ENCODE results near the gene NAALADL1. TPM values are rescaled to one million over a fixed set of nuclear protein-coding genes. Genes with fewer than 3 reads are reported as not detected.
A peak's percentile ranks its signal among the peaks of the same experiment; 100 is the strongest.

The NAALADL1 gene
- total RNA-seq, 1 experiment from 2014 or later = not detected

DNA sequence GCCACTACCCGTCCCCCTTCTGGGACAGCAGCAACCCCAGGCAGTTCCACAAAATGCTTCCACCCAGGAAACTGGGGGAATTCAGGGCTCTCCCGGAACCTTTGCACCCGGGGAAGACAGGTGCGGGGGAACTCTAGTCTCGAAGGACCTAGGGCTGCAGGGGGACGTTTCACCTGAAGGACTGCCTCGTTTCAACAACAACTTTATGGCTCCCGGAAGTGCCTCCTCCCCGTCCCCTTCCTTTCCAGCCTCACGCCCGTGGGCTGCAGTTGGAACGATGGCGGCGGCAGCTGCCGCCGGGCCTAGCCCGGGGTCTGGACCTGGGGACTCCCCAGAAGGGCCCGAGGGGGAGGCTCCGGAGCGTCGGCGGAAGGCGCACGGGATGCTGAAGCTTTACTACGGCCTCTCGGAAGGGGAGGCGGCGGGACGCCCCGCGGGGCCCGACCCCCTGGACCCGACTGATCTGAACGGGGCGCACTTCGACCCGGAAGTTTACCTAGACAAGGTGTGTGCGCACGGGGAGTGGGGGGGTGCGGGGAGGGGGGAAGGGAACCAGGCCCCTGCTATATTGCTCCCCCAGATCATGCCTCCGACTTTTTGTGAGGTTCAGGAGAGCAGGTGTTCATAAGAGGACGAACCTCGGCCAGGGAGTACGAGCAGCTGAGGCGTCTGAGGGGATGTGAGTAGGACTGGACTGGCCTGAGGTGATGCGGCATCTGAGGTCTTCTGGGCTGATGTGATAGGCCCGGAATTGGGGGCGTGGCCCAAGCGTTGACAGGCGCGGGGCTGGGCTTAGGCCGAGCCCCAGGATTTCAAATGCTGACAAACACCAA lies 37.8 kb upstream of the NAALADL1 start, which contains the start of gene VPS51:
VPS51 (plus strand) TSS at position 241 of the 833 bp plus-strand sequence; CDS start at position 278, 37 bp downstream.
- H3K27ac ChIP-seq (ENCODE audit: low read depth, low read length, poor library complexity, severe bottlenecking) = peak within 1 kb of the TSS; percentile 82
- peaks cover 5% of the 10 kb centered on the region for H3K4me1 ChIP-seq (ENCODE audit: insufficient read depth, low read length, poor library complexity, severe bottlenecking)
- no peak for TF ChIP-seq EZH2 (IDR thresholded peaks at IDR 0.05; ENCODE audit: borderline replicate concordance, low read depth, low read length, poor library complexity, severe bottlenecking)
- TF ChIP-seq CTCF (conservative IDR thresholded peaks at IDR 0.05; ENCODE audit: low read depth, low read length) = no peak
- H3K36me3 ChIP-seq (ENCODE audit: insufficient read depth, low read length, poor library complexity, severe bottlenecking) = peaks cover 3% of the 10 kb centered on the region
- peak; percentile 96 for DNase-seq (ENCODE audit: low spot score)
- CTCF ChIA-PET = no interaction called here
- peak within 1 kb of the TSS; percentile 89 for H3K4me3 ChIP-seq (ENCODE audit: low read depth, low read length, poor library complexity, severe bottlenecking)
- intact Hi-C loops (cut with micrococcal nuclease; ENCODE audit: unreplicated experiment) = no loop called here
- no TSS peak for BruUV-seq (replicated peaks)
- no peaks in the 10 kb centered on the region for H3K9me3 ChIP-seq (ENCODE audit: low read depth, low read length, poor library complexity, severe bottlenecking)
- H3K27me3 ChIP-seq (replicated peaks; ENCODE audit: insufficient read depth, low read depth, low read length, poor library complexity) = no peaks in the 10 kb centered on the region
- POLR2A ChIA-PET (ENCODE audit: low non-redundant PET) = no interaction called here

DNA sequence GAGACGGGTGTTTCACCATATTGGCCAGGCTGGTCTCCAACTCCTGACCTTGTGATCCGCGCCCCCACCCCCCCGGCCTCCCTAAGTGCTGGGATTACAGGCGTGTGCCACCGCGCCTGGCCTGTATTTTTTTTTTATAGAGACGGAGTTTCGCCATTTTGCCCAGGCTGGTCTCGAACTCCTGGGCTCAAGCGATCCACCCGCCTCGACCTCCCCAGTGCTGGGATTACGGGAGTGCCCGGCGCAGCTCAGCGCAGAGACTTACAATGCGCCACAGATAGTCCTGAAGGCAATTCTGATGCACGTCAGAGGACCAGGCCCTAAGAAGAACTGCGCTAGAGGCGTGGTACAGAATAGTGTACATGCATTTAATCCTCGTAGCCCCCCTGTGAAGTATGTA lies 37.1 kb upstream of the NAALADL1 start:
- POLR2A ChIA-PET (ENCODE audit: low non-redundant PET) = no interaction called here
- H3K27ac ChIP-seq (ENCODE audit: low read depth, low read length, poor library complexity, severe bottlenecking) = peak overlapping the region; percentile 82
- no peaks in the 10 kb centered on the region for H3K9me3 ChIP-seq (ENCODE audit: low read depth, low read length, poor library complexity, severe bottlenecking)
- H3K4me1 ChIP-seq (ENCODE audit: insufficient read depth, low read length, poor library complexity, severe bottlenecking) = peaks cover 5% of the 10 kb centered on the region
- TF ChIP-seq CTCF (conservative IDR thresholded peaks at IDR 0.05; ENCODE audit: low read depth, low read length) = no peak
- TF ChIP-seq EZH2 (IDR thresholded peaks at IDR 0.05; ENCODE audit: borderline replicate concordance, low read depth, low read length, poor library complexity, severe bottlenecking) = no peak
- no peak for DNase-seq (ENCODE audit: low spot score)
- BruUV-seq (replicated peaks) = no TSS peak
- peak overlapping the region; percentile 89 for H3K4me3 ChIP-seq (ENCODE audit: low read depth, low read length, poor library complexity, severe bottlenecking)
- H3K36me3 ChIP-seq (ENCODE audit: insufficient read depth, low read length, poor library complexity, severe bottlenecking) = peaks cover 3% of the 10 kb centered on the region
- CTCF ChIA-PET = no interaction called here
- intact Hi-C loops (cut with micrococcal nuclease; ENCODE audit: unreplicated experiment) = no loop called here
- no peaks in the 10 kb centered on the region for H3K27me3 ChIP-seq (replicated peaks; ENCODE audit: insufficient read depth, low read depth, low read length, poor library complexity)

DNA sequence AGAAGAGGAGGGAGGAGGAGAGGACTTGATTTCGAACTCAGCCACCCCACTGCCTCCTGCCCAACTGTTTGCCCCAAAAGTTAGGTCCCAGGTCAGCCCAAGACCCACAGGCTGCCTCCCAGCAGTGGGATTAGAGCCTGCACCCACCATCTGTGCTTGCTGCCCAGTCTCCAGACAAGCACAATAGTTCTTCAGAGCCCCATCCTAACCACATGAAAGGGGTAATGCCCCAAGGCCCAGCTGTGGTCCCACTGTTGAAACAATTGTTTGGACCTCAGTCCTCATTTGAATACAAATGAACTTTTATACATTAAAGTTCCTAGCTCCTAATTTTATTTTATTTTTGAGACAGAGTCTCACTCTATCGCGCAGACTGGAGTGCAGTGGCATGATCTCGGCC lies 32.3 kb upstream of the NAALADL1 start:
- CTCF ChIA-PET = no interaction called here
- Histone ChIP-seq H3K27me3 (replicated peaks; ENCODE audit: insufficient read depth, low read depth, low read length, poor library complexity) (no peaks in the 10 kb centered on the region), H3K4me1 (ENCODE audit: insufficient read depth, low read length, poor library complexity, severe bottlenecking) (no peaks in the 10 kb centered on the region), H3K4me3 (ENCODE audit: low read depth, low read length, poor library complexity, severe bottlenecking) (no peak overlapping the region), H3K27ac (ENCODE audit: low read depth, low read length, poor library complexity, severe bottlenecking) (no peak overlapping the region), H3K36me3 (ENCODE audit: insufficient read depth, low read length, poor library complexity, severe bottlenecking) (peaks cover 7% of the 10 kb centered on the region), H3K9me3 (ENCODE audit: low read depth, low read length, poor library complexity, severe bottlenecking) (no peaks in the 10 kb centered on the region)
- POLR2A ChIA-PET (ENCODE audit: low non-redundant PET) = no interaction called here
- DNase-seq (ENCODE audit: low spot score) = no peak
- no peak for TF ChIP-seq EZH2 (IDR thresholded peaks at IDR 0.05; ENCODE audit: borderline replicate concordance, low read depth, low read length, poor library complexity, severe bottlenecking)
- BruUV-seq (replicated peaks) = no TSS peak
- intact Hi-C loops (cut with micrococcal nuclease; ENCODE audit: unreplicated experiment) = no loop called here
